Measurements from ENCODE around the gene AGBL2. TPM values are rescaled to one million over a fixed set of nuclear protein-coding genes. Genes with fewer than 3 reads are reported as not detected.

The AGBL2 gene
- polyA plus RNA-seq, 1 donor = 10.6 TPM

- H3K27ac ChIP-seq (ENCODE audit: low read length) = no peak overlapping the region
Measured at GRCh38 chr11:47615249-47615648, 99.9 kb downstream of the AGBL2 start.

GRCh38 chr11:47611348-47611794 is 103.8 kb downstream of the AGBL2 start:
- WGBS (ENCODE audit: insufficient coverage, low lambda C conversion rate) = no CpG with 5 or more reads among the region's 6 CpGs
- Histone ChIP-seq H3K4me3 (ENCODE audit: low read length) (no peak overlapping the region), H3K27ac (ENCODE audit: low read length) (no peak overlapping the region)

More at GRCh38 chr11:47615249-47615648, 99.9 kb downstream of the AGBL2 start:
- Histone ChIP-seq H3K9me3 (ENCODE audit: control insufficient read depth, low read depth, low read length) (no peaks in the 10 kb centered on the region), H3K4me3 (ENCODE audit: low read length) (no peak overlapping the region), H3K27me3 (ENCODE audit: control insufficient read depth, insufficient read depth, low read length) (no peaks in the 10 kb centered on the region), H3K4me1 (ENCODE audit: control insufficient read depth, insufficient read depth, low read length) (no peaks in the 10 kb centered on the region), H3K36me3 (ENCODE audit: control insufficient read depth, insufficient read depth, low read length) (peaks cover 34% of the 10 kb centered on the region)
- DNase-seq = no peak

GRCh38 chr11:47609675-47610074 is 105.5 kb downstream of the AGBL2 start:
- H3K27ac ChIP-seq (ENCODE audit: low read length) = no peak overlapping the region
- H3K4me1 ChIP-seq (ENCODE audit: control insufficient read depth, insufficient read depth, low read length) = no peaks in the 10 kb centered on the region
- no peaks in the 10 kb centered on the region for H3K27me3 ChIP-seq (ENCODE audit: control insufficient read depth, insufficient read depth, low read length)
- 80% methylated on average over 2 of the region's 3 CpGs for WGBS (ENCODE audit: insufficient coverage, low lambda C conversion rate)
- no peaks in the 10 kb centered on the region for H3K9me3 ChIP-seq (ENCODE audit: control insufficient read depth, low read depth, low read length)
- peaks cover 13% of the 10 kb centered on the region for H3K36me3 ChIP-seq (ENCODE audit: control insufficient read depth, insufficient read depth, low read length)
- no peak overlapping the region for H3K4me3 ChIP-seq (ENCODE audit: low read length)
- DNase-seq = no peak

More at GRCh38 chr11:47611348-47611794, 103.8 kb downstream of the AGBL2 start:
- peaks cover 12% of the 10 kb centered on the region for H3K36me3 ChIP-seq (ENCODE audit: control insufficient read depth, insufficient read depth, low read length)
- H3K27me3 ChIP-seq (ENCODE audit: control insufficient read depth, insufficient read depth, low read length) = no peaks in the 10 kb centered on the region
- no peaks in the 10 kb centered on the region for H3K9me3 ChIP-seq (ENCODE audit: control insufficient read depth, low read depth, low read length)
- H3K4me1 ChIP-seq (ENCODE audit: control insufficient read depth, insufficient read depth, low read length) = no peaks in the 10 kb centered on the region
- no peak for DNase-seq

Other genes with a start within 250 kb of the AGBL2 start
- 79.2 TPM for gene CELF1, start 162.2 kb downstream of the AGBL2 start, polyA plus RNA-seq
- 51.1 TPM for gene PTPMT1, start 149.8 kb downstream of the AGBL2 start, polyA plus RNA-seq
- 13.9 TPM for gene KBTBD4, start 136.4 kb downstream of the AGBL2 start, polyA plus RNA-seq
- 112 TPM for gene NDUFS3, start 136.3 kb downstream of the AGBL2 start, polyA plus RNA-seq
- gene FAM180B, start 128.7 kb downstream of the AGBL2 start, polyA plus RNA-seq = 0.19 TPM
- gene C1QTNF4, start 121.0 kb downstream of the AGBL2 start, polyA plus RNA-seq = 3.7 TPM
- gene MTCH2, start 72.8 kb downstream of the AGBL2 start, polyA plus RNA-seq = 102 TPM
- gene FNBP4, start 52.0 kb upstream of the AGBL2 start, polyA plus RNA-seq = 122 TPM
- 42.6 TPM for gene NUP160, start 133.0 kb upstream of the AGBL2 start, polyA plus RNA-seq